NCI-H524 (cell line): Measurements from ENCODE around the gene TM4SF18.

Source experiments
- DNase-seq, 2 experiments: peaks; one replicate each; lab custom pipeline; 2025; lab: John Stamatoyannopoulos, UW

Gene TM4SF18

GRCh38 chr3:149330609-149331331 is 2.7 kb downstream of the TM4SF18 start:
- no peak for DNase-seq

DNA sequence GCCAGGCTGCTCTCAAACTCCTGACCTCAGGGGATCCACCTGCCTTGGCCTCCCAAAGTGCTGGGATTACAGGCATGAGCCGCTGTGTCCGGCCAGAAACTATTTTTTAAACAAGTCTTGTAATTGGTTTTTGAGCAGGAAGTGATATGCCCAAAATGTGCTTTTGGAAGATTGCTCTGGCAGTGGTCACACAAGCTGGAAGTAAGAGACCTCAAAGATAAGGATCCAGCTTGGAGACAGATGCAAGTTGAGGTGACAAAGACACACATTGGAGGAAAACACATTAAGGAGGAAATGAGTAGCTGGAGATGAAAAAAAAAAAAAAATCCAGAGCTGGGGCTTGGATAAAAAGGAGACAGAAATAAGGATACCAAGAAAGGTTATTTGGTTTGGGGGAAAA is 6.3 kb downstream of the TM4SF18 start:
- DNase-seq: no peak

DNA sequence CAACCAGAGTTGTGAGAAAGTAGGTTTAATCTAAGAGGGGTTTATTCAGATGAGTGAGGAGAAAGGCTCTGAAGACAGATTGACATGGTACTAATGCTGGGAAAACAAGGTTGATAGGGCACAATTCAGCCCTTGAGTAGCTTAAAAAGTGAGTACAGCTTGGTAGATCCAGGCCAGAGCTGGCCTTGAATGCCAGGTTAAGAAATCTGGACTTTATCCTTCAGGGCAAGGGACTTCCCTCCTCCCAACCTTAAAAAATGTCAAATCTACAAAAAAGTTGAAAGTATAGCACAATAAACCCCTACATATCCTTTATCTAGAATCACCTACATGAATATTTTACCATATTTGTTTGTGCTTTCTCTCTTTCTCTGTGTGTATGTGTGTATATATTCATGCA is 7.9 kb downstream of the TM4SF18 start:
- no peak for DNase-seq

DNA sequence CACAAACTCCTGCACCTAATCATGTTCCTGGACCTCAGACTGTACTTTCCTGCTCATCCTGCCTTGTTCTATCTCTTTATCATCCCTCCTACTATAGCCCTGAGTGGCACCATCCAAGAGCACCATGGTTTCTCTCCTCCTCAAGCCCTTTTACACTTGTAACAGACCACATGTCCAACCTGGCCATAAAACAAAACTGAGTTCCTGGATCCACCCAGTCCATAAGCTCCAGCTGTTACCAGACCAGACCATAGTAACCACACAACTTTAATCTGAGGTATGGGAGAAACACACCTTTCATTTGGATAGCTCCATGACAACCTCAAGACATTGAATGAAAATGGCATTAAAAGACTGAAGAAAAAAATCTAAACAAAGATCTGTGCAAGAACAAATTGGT is 9.1 kb downstream of the TM4SF18 start:
- DNase-seq: no peak

GRCh38 chr3:149321640-149322039 is 11.8 kb downstream of the TM4SF18 start:
- no peak for DNase-seq

GRCh38 chr3:149321136-149321535 is 12.3 kb downstream of the TM4SF18 start:
- DNase-seq: no peak

DNA sequence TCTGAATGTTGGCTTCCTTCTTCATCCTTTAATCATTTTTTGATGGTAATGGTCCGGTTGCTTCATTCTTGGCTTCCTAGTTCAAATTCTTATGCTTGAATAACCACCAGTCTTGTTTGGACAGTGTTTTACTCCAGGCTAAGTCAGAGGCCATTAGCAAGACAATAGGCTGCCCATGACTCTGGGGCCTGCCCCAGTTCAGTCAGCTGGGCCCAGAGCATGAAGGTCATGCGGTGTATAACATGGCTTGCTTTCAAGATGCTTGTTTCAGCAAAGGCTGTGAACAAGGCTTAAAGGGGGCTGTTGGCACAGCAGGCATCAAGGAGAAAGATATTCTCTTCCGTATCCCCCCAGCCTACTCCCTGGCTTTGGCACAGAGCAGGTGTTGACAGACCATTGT is 13.7 kb downstream of the TM4SF18 start:
- no peak for DNase-seq

GRCh38 chr3:149317072-149317471 is 16.4 kb downstream of the TM4SF18 start:
- no peak for DNase-seq

DNA sequence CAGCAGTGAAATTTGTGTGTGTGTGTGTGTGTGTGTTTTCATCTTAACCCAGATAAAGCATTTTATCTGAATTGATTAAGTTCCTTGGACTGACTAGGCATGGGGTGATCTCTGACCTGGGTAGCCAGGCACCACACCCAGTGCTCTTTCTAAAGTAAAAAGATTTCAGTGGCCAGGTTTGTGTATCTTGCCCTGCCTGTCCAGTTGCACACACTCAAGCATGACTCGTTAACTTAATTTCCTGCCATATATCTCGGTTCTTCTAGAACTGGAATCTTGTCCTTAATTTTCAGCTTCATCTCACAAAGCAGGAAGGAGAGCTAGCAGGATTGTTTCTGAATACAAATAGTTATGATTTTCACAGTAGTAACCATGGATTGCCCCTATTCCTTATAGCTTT is 17.0 kb downstream of the TM4SF18 start:
- no peak for DNase-seq

- DNase-seq: no peak
Observed at GRCh38 chr3:149315694-149316093, 17.7 kb downstream of the TM4SF18 start.

DNA sequence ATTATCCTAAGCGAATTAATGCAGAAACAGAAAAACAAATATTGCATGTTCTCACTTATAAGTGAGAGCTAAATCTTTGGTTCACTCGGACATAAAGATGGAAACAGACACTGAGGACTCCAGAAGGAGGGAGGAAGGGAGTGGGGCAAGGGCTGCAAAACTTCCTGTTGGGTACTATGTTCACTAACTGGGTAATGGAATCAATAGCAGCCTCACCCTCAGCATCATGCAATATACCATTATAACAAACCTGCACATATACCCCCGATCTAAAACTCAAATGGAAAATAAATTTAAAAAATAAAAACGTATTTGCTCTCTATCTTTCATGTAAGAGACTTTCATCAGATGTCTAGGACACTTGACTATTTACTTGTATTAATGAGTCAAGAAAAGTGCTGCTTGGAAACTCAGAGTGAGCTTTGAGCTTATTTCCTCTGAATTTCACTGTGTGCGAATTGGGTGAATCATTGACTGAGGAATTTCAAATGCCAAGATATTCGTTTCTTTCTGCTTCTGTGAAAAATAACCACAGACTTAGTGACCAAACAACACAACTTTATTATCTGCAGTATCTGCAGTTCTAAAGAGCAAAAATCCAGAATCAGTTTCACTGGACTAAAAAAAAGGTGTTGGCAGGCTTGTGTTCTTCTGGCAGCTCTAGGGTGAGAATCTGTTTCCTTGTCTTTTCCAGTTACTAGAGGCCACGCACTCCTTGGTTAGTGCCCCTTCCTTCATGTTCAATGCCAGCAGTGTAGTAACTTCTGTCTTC is 18.4 kb downstream of the TM4SF18 start:
- DNase-seq: no peak

DNA sequence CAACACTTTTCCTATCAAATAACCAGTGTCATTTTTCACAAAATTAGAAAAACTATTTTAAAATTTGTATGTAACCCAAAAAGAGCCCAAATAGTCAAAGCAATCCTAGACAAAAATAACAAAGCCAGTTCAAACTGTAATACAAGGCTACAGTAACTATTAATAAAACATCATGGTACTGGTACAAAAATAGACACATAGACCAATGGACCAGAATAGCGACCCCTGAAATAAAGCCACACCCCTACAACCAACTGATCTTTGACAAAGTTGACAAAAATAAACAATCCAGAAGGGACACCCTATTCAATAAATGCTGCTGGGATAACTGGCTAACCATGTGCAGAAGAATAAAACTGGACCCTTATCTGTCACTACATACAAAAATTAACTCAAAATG is 19.9 kb downstream of the TM4SF18 start:
- no peak for DNase-seq

DNA sequence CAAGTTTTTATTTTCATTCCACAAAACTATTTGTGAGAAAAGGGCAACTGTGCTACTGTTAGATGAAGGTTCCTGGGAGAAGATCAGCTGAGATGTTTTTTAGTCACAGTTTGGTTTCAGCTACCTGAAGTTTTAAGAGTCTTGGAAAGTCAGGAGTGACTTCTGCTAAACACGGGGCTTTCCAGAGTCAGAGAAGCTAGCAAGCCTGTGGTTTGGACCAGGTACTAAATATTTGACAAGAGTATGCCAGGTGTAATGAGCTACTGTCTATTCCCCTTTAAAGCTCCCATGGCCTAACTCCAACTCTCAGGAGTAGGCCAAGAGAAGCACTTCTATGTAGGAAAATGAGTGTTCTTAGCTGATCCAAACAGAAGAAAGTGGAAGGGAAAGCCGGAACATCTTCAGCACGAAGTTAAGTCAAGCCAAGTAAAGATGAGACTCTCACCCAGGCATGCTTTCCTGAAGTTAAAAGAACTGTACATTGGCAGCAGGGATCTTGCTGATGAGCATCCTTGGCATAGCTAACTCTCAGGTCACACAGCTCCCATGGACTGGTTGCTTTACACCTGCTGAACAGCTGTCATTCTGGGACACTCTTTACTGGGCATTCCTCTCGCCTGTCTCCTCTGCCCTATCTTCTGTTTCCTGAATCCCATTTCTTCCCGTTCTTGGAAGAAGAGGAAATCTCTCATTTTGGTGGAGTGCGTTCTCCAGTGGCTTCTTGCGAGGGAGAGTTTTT is 22.5 kb downstream of the TM4SF18 start:
- DNase-seq: no peak

DNA sequence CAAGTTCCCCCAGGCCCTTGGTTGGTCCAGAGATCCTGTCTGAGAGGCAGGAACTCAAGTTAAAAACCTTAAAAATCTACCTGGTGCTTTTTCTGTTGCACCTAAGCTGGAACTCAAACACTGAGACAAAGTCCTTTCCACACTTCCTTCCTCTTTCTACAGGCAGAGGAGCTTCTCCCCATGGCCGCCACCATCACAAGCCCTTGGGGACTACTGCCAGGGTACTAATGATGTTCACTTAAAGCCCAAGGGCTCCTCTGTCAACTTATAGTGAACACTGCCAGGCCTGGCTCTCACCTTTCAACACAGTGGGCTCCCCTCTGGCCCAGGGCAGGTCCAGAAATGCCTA is 26.0 kb downstream of the TM4SF18 start:
- DNase-seq: no peak

DNA sequence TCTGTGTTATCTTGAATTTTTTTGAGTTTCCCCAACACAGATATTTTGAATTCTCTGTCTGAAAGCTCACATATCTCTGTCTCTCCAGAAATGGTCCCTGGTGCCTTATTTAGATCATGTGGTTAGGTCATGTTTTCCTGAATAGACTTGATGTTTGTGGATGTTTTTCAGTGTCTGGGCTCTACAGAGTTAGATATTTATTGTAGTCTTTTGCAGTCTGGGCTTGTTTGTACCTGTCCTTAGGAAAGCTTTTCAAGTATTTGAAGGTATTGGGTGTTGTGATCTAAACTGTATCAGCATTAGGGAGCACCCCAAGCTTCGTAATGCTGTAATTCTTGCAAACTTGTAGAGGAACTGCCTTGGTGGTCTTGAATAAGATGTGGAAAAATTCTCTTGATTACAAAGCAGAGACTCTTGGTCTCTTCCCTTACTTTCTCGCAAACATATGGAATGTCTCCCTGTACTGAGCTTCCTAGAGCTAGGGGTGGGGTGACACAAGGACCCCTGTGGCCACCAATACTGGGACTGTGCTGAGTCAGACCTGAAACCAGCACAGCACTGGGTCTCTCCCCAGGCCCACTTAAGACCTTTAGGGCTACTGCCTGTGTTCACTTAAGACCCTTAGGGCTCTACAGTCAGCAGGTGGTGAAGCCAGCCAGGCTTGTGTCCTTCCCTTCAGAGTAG is 26.5 kb downstream of the TM4SF18 start:
- DNase-seq: no peak

GRCh38 chr3:149305376-149305775 is 28.1 kb downstream of the TM4SF18 start:
- no peak for DNase-seq

DNA sequence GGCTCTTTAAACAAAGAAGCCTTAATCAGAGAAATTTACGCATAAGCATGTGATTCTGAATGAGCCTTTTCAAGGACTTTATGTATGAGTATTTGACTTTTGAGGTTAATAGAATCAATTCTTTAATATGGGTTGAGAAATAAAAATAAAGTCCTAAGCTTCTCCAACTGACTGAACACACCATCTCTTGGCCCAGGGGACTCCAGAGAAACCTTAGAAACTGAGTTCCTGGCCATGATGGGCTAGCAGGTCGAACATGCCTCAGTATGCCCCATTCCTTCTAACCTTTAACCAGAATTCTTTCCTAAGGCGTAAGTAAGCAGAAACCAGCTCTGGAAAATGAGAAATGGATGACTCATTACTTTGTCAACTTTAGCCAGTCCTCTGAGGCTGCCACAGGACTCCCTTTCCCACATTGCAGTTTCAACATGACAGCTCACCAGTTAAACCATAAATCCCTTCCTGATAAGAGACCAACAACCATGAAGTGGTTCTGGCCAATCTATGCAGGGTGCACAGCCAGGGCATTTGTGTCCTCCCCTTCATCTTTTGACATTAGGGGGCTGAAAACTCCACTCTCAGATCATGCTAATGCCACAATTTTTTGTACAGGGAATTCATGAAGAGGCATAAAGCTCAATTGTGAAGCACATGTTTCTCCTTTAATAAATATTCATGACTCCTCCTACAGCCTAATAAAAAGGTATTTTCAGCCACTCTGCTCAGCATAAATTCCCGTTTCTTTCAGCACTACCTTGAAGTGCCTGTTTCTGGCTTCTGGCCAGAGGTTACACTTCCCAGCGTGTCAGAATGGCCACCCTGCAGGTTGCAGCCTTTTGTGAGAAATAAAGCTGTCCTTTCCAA is 33.3 kb downstream of the TM4SF18 start:
- DNase-seq: peak; percentile 15 to 32

GRCh38 chr3:149296972-149297371 is 36.5 kb downstream of the TM4SF18 start:
- DNase-seq: no peak

- no peak for DNase-seq
Observed at GRCh38 chr3:149292666-149293065, 40.8 kb downstream of the TM4SF18 start.

- DNase-seq: peak in 1 of 2 experiments; percentile 27
Observed at GRCh38 chr3:149291178-149291577, 42.3 kb downstream of the TM4SF18 start.

DNA sequence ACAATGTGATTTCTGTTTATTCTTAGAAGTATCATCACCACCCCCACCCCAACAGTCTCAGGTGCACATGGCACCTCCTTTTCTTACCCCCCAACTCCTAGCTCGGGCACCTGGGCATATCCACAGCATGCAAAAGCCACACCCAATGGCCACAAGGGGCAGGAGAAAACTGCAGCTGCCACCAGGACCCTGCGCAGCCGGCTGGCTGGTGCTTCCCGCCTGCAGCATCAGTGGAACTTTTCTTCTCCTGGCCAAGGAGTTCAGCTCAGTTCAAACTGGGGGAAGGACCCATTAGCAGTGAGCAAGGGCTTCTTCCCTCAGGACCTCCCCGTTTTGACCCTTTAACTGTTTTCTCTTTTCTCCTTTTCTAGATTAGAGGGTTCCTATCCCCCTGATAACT is 44.8 kb downstream of the TM4SF18 start:
- DNase-seq: no peak
